ENCODE measurements around the gene FBXL15. TPM values are rescaled to one million over a fixed set of nuclear protein-coding genes. Genes with fewer than 3 reads are reported as not detected.

FBXL15 gene
- polyA plus RNA-seq, 4 donors: 6.3 to 17.2 (median 7.1) TPM

GRCh38 chr10:102397222-102398171 lies 23.1 kb upstream of the FBXL15 start:
- DNase-seq (ENCODE audit: low read depth in 4 of 4, low spot score in 3 of 4): no peak

GRCh38 chr10:102398172-102399020 lies 22.2 kb upstream of the FBXL15 start:
- DNase-seq (ENCODE audit: low read depth in 4 of 4, low spot score in 3 of 4): no peak

GRCh38 chr10:102399217-102400021 lies 21.2 kb upstream of the FBXL15 start:
- no peak for DNase-seq (ENCODE audit: low read depth in 4 of 4, low spot score in 3 of 4)

GRCh38 chr10:102400076-102400475 lies 20.6 kb upstream of the FBXL15 start:
- DNase-seq (ENCODE audit: low read depth in 4 of 4, low spot score in 3 of 4): no peak

GRCh38 chr10:102400598-102401341 lies 19.9 kb upstream of the FBXL15 start:
- DNase-seq (ENCODE audit: low read depth in 4 of 4, low spot score in 3 of 4): no peak

- no peak for DNase-seq (ENCODE audit: low read depth in 4 of 4, low spot score in 3 of 4)
Measured at GRCh38 chr10:102401342-102401654, 19.3 kb upstream of the FBXL15 start.

GRCh38 chr10:102401735-102402511 lies 18.7 kb upstream of the FBXL15 start:
- DNase-seq (ENCODE audit: low read depth in 4 of 4, low spot score in 3 of 4): no peak

GRCh38 chr10:102402512-102402896 lies 18.1 kb upstream of the FBXL15 start:
- DNase-seq (ENCODE audit: low read depth in 4 of 4, low spot score in 3 of 4): no peak

- no peak for DNase-seq (ENCODE audit: low read depth in 4 of 4, low spot score in 3 of 4)
Measured at GRCh38 chr10:102403115-102403514, 17.5 kb upstream of the FBXL15 start.

- DNase-seq (ENCODE audit: low read depth in 4 of 4, low spot score in 3 of 4): no peak
Measured at GRCh38 chr10:102404361-102405107, 16.1 kb upstream of the FBXL15 start.

GRCh38 chr10:102405108-102405571 lies 15.5 kb upstream of the FBXL15 start:
- no peak for DNase-seq (ENCODE audit: low read depth in 4 of 4, low spot score in 3 of 4)

- no peak for DNase-seq (ENCODE audit: low read depth in 4 of 4, low spot score in 3 of 4)
Measured at GRCh38 chr10:102405632-102406031, 15.0 kb upstream of the FBXL15 start.

GRCh38 chr10:102406815-102407214 lies 13.8 kb upstream of the FBXL15 start:
- DNase-seq (ENCODE audit: low read depth in 4 of 4, low spot score in 3 of 4): no peak

GRCh38 chr10:102407425-102408130 lies 13.1 kb upstream of the FBXL15 start:
- no peak for DNase-seq (ENCODE audit: low read depth in 4 of 4, low spot score in 3 of 4)

GRCh38 chr10:102408131-102408727 lies 12.4 kb upstream of the FBXL15 start:
- DNase-seq (ENCODE audit: low read depth in 4 of 4, low spot score in 3 of 4): no peak

- no peak for DNase-seq (ENCODE audit: low read depth in 4 of 4, low spot score in 3 of 4)
Measured at GRCh38 chr10:102408728-102409603, 11.7 kb upstream of the FBXL15 start.
